22Rv1 (cell line): ENCODE measurements around the gene CRMP1.

Experiments used
- ZFX ChIP-seq: fragments of 450-650 bp; IDR thresholded peaks from 2 replicates; pipeline ENCODE4 v1.6.1; 2017; ENCODE audit warnings: antibody characterized with exemption, borderline replicate concordance
- TF ChIP-seq, protein P1 (sequence below): fragments of 450-650 bp; IDR thresholded peaks from 2 replicates; pipeline ENCODE4 v1.5.1; 2017; ENCODE audit warnings: mild to moderate bottlenecking

DNA sequence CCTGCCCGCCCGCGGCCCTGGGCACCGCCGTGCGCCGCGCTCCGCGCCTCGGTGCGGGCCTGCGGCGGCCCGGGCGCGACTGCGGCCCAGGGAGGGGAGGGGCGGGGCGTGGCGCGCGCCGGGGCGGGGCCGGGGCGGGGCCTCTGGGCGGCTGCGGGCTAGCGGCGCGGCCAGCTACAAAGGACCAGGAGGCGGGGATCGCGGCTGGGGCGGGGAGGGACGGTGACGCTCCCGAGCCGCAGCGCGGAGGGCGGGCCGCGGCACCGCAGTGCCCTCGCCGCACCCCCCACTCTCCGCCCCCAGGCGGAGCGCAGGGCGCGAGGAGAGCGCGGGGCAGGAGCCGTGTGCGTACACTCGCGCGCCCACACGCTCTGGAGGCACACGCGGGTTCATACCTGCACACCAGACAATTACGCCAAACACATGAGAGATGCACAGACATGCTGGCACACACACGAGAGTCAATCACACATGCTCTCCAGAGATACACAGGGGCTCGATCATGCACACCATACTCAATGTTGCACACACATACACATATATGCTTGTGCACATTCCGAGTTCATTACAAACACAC lies at the start of gene CRMP1:
- TF ChIP-seq, protein P1, sequence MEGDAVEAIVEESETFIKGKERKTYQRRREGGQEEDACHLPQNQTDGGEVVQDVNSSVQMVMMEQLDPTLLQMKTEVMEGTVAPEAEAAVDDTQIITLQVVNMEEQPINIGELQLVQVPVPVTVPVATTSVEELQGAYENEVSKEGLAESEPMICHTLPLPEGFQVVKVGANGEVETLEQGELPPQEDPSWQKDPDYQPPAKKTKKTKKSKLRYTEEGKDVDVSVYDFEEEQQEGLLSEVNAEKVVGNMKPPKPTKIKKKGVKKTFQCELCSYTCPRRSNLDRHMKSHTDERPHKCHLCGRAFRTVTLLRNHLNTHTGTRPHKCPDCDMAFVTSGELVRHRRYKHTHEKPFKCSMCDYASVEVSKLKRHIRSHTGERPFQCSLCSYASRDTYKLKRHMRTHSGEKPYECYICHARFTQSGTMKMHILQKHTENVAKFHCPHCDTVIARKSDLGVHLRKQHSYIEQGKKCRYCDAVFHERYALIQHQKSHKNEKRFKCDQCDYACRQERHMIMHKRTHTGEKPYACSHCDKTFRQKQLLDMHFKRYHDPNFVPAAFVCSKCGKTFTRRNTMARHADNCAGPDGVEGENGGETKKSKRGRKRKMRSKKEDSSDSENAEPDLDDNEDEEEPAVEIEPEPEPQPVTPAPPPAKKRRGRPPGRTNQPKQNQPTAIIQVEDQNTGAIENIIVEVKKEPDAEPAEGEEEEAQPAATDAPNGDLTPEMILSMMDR: no peak
- no peak for TF ChIP-seq ZFX
